Testis (tissue), 2 donors: Measurements from ENCODE around the gene RGL2.

Experiments used
- POLR2A ChIP-seq: fragments of 450-650 bp; IDR thresholded peaks from one replicate; pipeline ENCODE4 v1.6.1; 2017; ENCODE audit warnings: antibody characterized with exemption, mild to moderate bottlenecking, moderate library complexity
- TF ChIP-seq, protein P1 (sequence below), 3 experiments: fragments of 450-650 bp in 2 of 3; fragments of 200-600 bp in 1 of 3; sonication (generic) in 1 of 3; IDR thresholded peaks; one replicate each; pipeline ENCODE4 v1.5.1; 2016 to 2019; ENCODE audit warnings: antibody characterized with exemption in 3 of 3, mild to moderate bottlenecking in 2 of 3, moderate library complexity in 1 of 3

- TF ChIP-seq, protein P1, sequence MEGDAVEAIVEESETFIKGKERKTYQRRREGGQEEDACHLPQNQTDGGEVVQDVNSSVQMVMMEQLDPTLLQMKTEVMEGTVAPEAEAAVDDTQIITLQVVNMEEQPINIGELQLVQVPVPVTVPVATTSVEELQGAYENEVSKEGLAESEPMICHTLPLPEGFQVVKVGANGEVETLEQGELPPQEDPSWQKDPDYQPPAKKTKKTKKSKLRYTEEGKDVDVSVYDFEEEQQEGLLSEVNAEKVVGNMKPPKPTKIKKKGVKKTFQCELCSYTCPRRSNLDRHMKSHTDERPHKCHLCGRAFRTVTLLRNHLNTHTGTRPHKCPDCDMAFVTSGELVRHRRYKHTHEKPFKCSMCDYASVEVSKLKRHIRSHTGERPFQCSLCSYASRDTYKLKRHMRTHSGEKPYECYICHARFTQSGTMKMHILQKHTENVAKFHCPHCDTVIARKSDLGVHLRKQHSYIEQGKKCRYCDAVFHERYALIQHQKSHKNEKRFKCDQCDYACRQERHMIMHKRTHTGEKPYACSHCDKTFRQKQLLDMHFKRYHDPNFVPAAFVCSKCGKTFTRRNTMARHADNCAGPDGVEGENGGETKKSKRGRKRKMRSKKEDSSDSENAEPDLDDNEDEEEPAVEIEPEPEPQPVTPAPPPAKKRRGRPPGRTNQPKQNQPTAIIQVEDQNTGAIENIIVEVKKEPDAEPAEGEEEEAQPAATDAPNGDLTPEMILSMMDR (IDR thresholded peaks at IDR 0.05): no peak
- TF ChIP-seq POLR2A: no peak
These were observed 56.8 kb downstream of the RGL2 start for GRCh38 chr6:33241968-33242367.
